SK-N-MC (cell line): Measurements from ENCODE around the gene RXFP3.

Experiments used
- EZH2 ChIP-seq: fragments of 200-600 bp; sonication (generic); IDR thresholded peaks from one replicate; pipeline ENCODE4 v1.6.1; 2017; ENCODE audit warnings: antibody characterized with exemption
- FOXP2 ChIP-seq: optimal IDR thresholded peaks from 2 replicates; pipeline ENCODE3; 2011; ENCODE audit warnings: mild to moderate bottlenecking, moderate library complexity; ENCODE audit not compliant: insufficient read depth; ENCODE audit errors: extremely low read length, control extremely low read depth
- POLR2AphosphoS5 ChIP-seq: IDR thresholded peaks from 2 replicates; pipeline ENCODE4 v1.6.1; 2012; ENCODE audit warnings: mild to moderate bottlenecking, low read depth, low read length, borderline replicate concordance

DNA sequence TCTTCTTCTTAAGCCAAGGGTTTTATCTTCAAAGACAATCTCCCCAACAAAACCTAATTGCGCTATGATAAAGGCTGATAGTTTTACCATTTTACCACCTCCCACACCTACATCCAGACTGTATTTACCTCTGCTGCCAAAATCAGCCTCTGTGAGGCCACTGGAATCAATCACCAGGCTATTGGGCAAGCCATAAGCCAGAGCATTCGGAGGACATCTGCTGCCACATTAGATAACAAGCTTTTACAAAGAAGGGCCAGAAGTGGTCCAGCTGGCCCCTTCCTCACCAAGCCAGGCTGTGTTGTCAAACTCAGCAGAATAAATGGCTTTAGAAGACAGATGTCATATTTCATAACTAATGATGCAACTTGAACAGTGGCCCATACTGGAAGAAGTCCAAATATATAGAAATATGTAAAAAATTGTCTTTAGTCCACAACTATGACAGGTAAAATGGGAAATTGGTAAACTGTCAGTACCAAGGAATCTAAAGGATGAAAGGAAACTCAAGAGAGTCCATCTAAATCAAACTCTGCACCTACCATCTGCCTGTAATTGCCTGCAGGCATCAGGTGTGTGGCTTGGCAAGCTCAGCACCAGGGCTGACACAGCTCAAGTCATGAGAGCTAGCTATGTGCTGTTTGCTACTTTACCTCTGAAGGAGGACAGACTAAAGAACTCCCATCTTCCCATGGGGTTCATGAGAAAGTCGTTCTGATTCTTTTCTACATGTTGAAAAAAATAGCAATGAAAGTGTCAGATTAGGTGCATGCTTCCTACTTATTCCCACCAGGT, 32.2 kb downstream of the RXFP3 start:
- no peak for TF ChIP-seq EZH2
- no peak for TF ChIP-seq POLR2AphosphoS5
- TF ChIP-seq FOXP2 = no peak
